Measurements from ENCODE around the gene SHANK2. TPM values are rescaled to one million over a fixed set of nuclear protein-coding genes. Genes with fewer than 3 reads are reported as not detected.

SHANK2 gene
- total RNA-seq: 0.44 and 1.6 TPM in 2 replicates

DNA sequence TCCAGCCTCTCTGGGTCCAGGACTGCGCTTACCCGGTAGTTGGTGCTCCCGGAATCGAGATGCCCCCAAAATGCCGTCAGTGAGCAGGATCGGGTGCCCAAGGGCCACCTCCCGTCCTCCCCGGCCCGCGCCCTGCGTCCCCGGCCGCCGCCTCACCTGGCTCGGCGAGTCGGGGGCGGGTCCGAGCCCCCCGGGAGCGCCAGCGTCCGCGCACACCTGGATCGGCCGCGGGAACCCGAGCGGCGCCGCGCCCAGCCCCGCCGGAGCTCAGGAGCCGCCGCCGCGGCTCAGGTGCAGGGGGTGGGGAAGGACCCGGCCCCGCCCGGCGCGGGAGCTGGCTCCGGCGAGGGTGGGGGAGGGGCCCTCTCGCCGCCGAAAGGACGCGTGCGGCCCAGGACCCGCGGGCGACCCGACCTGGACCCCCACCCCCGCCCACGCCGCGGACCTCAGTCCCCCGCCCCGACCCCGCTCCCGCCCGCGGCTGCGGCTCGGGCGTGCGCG lies at the start of gene SHANK2:
Gene SHANK2 (minus strand): TSS at position 309 of the 501 bp plus-strand sequence. CDS start 105,251 bp downstream, outside the sequence.

Other genes with a start within 250 kb of the SHANK2 start
- 54.8 and 241 TPM in 2 replicates for gene DHCR7, start 195.8 kb upstream of the SHANK2 start, total RNA-seq
- 68.9 and 91.0 TPM in 2 replicates for gene NADSYN1, start 200.6 kb upstream of the SHANK2 start, total RNA-seq